HEK293 (cell line): Measurements from ENCODE around the gene DSC1.
A peak's percentile ranks its signal among the peaks of the same experiment; 100 is the strongest.

Source experiments
- GLIS1 ChIP-seq: fragments of 450-650 bp; formaldehyde crosslinking; IDR thresholded peaks from 2 replicates; pipeline ENCODE4 v1.5.1; 2016; ENCODE audit warnings: missing biosample characterization, missing genetic modification characterization
- KLF9 ChIP-seq: fragments of 450-650 bp; formaldehyde crosslinking; IDR thresholded peaks from 2 replicates; pipeline ENCODE4 v1.5.1; 2016; ENCODE audit warnings: missing biosample characterization, missing genetic modification characterization, low read depth
- SALL2 ChIP-seq: fragments of 450-650 bp; formaldehyde crosslinking; IDR thresholded peaks from 2 replicates; pipeline ENCODE4 v1.5.0; 2017; ENCODE audit warnings: missing biosample characterization, mild to moderate bottlenecking, missing genetic modification characterization, borderline replicate concordance
- SCRT2 ChIP-seq: fragments of 450-650 bp; formaldehyde crosslinking; IDR thresholded peaks from 2 replicates; pipeline ENCODE4 v1.5.1; 2016; ENCODE audit warnings: missing biosample characterization, missing genetic modification characterization
- SP3 ChIP-seq: fragments of 450-650 bp; formaldehyde crosslinking; IDR thresholded peaks from 2 replicates; pipeline ENCODE4 v1.5.1; 2016; ENCODE audit warnings: missing biosample characterization, missing genetic modification characterization
- ZBTB1 ChIP-seq: fragments of 450-650 bp; formaldehyde crosslinking; IDR thresholded peaks from 2 replicates; pipeline ENCODE4 v1.5.1; 2016; ENCODE audit warnings: missing biosample characterization, missing genetic modification characterization
- ZBTB21 ChIP-seq: fragments of 450-650 bp; formaldehyde crosslinking; IDR thresholded peaks from 2 replicates; pipeline ENCODE4 v1.5.1; 2017; ENCODE audit warnings: missing biosample characterization, missing genetic modification characterization
- ZFP69B ChIP-seq: fragments of 450-650 bp; formaldehyde crosslinking; IDR thresholded peaks from 2 replicates; pipeline ENCODE4 v1.5.1; 2016; ENCODE audit warnings: missing biosample characterization, missing genetic modification characterization
- ZIC2 ChIP-seq: fragments of 450-650 bp; formaldehyde crosslinking; IDR thresholded peaks from 2 replicates; pipeline ENCODE4 v1.5.1; 2016; ENCODE audit warnings: missing biosample characterization, missing genetic modification characterization
- ZNF138 ChIP-seq: fragments of 450-650 bp; formaldehyde crosslinking; IDR thresholded peaks from 2 replicates; pipeline ENCODE4 v1.5.1; 2016; ENCODE audit warnings: missing biosample characterization, missing genetic modification characterization, borderline replicate concordance
- ZNF155 ChIP-seq: fragments of 450-650 bp; formaldehyde crosslinking; IDR thresholded peaks from 2 replicates; pipeline ENCODE4 v1.5.1; 2016; ENCODE audit warnings: missing biosample characterization, missing genetic modification characterization
- ZNF19 ChIP-seq: fragments of 450-650 bp; formaldehyde crosslinking; IDR thresholded peaks from 2 replicates; pipeline ENCODE4; 2016; ENCODE audit warnings: missing biosample characterization, missing genetic modification characterization, low read depth
- ZNF292 ChIP-seq: fragments of 450-650 bp; formaldehyde crosslinking; IDR thresholded peaks from 2 replicates; pipeline ENCODE4 v1.5.1; 2016; ENCODE audit warnings: low read depth, missing biosample characterization, missing genetic modification characterization, borderline replicate concordance
- ZNF37A ChIP-seq: fragments of 450-650 bp; IDR thresholded peaks from 2 replicates; pipeline ENCODE4 v1.5.1; 2018; ENCODE audit warnings: missing biosample characterization, missing genetic modification characterization
- ZNF48 ChIP-seq: fragments of 450-650 bp; formaldehyde crosslinking; IDR thresholded peaks from 2 replicates; pipeline ENCODE4 v1.5.1; 2016; ENCODE audit warnings: missing biosample characterization, missing genetic modification characterization
- ZNF560 ChIP-seq: fragments of 450-650 bp; formaldehyde crosslinking; IDR thresholded peaks from 2 replicates; pipeline ENCODE4 v1.5.1; 2017; ENCODE audit warnings: missing biosample characterization, missing genetic modification characterization, borderline replicate concordance
- ZNF624 ChIP-seq: fragments of 450-650 bp; formaldehyde crosslinking; IDR thresholded peaks from 2 replicates; pipeline ENCODE4 v1.5.1; 2017; ENCODE audit warnings: missing biosample characterization, missing genetic modification characterization
- ZNF629 ChIP-seq: fragments of 450-650 bp; formaldehyde crosslinking; IDR thresholded peaks from 2 replicates; pipeline ENCODE4 v1.5.1; 2017; ENCODE audit warnings: missing biosample characterization, missing genetic modification characterization
- ZNF670 ChIP-seq: fragments of 450-650 bp; formaldehyde crosslinking; IDR thresholded peaks from 2 replicates; pipeline ENCODE4 v1.5.1; 2016; ENCODE audit warnings: missing biosample characterization, missing genetic modification characterization, low read depth
- ZNF707 ChIP-seq: fragments of 450-650 bp; formaldehyde crosslinking; IDR thresholded peaks from 2 replicates; pipeline ENCODE4 v1.5.1; 2016; ENCODE audit warnings: missing biosample characterization, missing genetic modification characterization
- ZNF768 ChIP-seq: fragments of 450-650 bp; formaldehyde crosslinking; IDR thresholded peaks from 2 replicates; pipeline ENCODE4 v1.5.1; 2018; ENCODE audit warnings: missing biosample characterization, mild to moderate bottlenecking, missing genetic modification characterization
- ZNF843 ChIP-seq: fragments of 450-650 bp; formaldehyde crosslinking; IDR thresholded peaks from 2 replicates; pipeline ENCODE4 v1.5.1; 2016; ENCODE audit warnings: missing biosample characterization, missing genetic modification characterization
- ZSCAN16 ChIP-seq: fragments of 450-650 bp; formaldehyde crosslinking; IDR thresholded peaks from 2 replicates; pipeline ENCODE4 v1.5.1; 2016; ENCODE audit warnings: missing biosample characterization, missing genetic modification characterization
- TF ChIP-seq, protein P1 (sequence below): fragments of 450-650 bp; formaldehyde crosslinking; IDR thresholded peaks from 2 replicates; pipeline ENCODE4 v1.5.1; 2016; ENCODE audit warnings: missing biosample characterization, missing genetic modification characterization
- TF ChIP-seq, protein P2 (sequence below): fragments of 450-650 bp; formaldehyde crosslinking; IDR thresholded peaks from 2 replicates; pipeline ENCODE4; 2016; ENCODE audit warnings: missing biosample characterization, missing genetic modification characterization
- TF ChIP-seq, protein P3 (sequence below): fragments of 450-650 bp; formaldehyde crosslinking; IDR thresholded peaks from 2 replicates; pipeline ENCODE4 v1.5.1; 2016; ENCODE audit warnings: missing biosample characterization, missing genetic modification characterization
- TF ChIP-seq, protein P4 (sequence below): fragments of 450-650 bp; formaldehyde crosslinking; IDR thresholded peaks from 2 replicates; pipeline ENCODE4 v1.5.1; 2016; ENCODE audit warnings: missing biosample characterization, missing genetic modification characterization
- TF ChIP-seq, protein P5 (sequence below): fragments of 450-650 bp; formaldehyde crosslinking; conservative IDR thresholded peaks from 2 replicates; pipeline ENCODE4 v1.5.1; 2016; ENCODE audit warnings: low read depth, missing biosample characterization, missing genetic modification characterization

The DSC1 gene

DNA sequence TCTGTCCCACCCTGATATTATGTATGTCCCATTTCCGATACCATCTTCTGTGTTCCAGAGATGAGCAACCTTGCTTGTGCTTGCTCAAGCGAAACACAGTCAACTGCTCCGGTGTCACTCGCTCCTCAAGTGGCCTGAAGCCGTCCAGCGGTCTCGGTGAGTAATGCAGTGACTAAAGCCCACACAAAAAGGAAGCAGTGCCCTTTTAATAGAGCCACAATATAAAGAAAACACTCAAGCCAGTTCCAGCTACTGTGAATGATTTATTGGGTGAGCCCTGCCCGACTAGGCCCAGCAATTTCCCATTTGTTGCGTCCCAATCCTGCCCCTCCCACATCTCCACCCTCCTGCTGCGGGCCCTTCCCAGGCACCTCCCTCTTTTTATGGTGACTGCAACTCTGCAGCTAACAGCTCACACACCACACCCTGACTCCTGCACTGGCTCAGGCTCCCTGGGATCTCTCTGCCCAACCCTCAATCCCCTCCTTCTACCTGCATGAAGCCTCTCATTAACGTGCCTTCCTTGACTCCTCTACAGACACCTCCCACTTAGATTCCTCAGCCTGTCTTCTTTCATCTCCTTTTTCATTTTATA, 44.2 kb upstream of the DSC1 start (continued):
- TF ChIP-seq, protein P1, sequence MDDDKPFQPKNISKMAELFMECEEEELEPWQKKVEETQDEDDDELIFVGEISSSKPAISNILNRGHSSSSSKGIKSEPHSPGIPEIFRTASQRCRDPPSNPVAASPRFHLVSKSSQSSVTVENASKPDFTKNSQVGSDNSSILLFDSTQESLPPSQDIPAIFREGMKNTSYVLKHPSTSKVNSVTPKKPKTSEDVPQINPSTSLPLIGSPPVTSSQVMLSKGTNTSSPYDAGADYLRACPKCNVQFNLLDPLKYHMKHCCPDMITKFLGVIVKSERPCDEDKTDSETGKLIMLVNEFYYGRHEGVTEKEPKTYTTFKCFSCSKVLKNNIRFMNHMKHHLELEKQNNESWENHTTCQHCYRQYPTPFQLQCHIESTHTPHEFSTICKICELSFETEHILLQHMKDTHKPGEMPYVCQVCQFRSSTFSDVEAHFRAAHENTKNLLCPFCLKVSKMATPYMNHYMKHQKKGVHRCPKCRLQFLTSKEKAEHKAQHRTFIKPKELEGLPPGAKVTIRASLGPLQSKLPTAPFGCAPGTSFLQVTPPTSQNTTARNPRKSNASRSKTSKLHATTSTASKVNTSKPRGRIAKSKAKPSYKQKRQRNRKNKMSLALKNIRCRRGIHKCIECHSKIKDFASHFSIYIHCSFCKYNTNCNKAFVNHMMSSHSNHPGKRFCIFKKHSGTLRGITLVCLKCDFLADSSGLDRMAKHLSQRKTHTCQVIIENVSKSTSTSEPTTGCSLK (tag by site-specific recombination): no peak
- TF ChIP-seq ZNF768 (tag by site-specific recombination): no peak
- TF ChIP-seq, protein P2, sequence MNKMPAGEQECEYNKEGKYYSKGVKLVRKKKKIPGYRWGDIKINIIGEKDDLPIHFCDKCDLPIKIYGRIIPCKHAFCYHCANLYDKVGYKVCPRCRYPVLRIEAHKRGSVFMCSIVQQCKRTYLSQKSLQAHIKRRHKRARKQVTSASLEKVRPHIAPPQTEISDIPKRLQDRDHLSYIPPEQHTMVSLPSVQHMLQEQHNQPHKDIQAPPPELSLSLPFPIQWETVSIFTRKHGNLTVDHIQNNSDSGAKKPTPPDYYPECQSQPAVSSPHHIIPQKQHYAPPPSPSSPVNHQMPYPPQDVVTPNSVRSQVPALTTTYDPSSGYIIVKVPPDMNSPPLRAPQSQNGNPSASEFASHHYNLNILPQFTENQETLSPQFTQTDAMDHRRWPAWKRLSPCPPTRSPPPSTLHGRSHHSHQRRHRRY (tag by site-specific recombination): no peak
- TF ChIP-seq ZNF707: no peak
- TF ChIP-seq ZIC2 (tag by site-specific recombination): peak; percentile 63
- TF ChIP-seq ZNF138 (tag by site-specific recombination): no peak
- peak; percentile 79 for TF ChIP-seq ZNF843 (tag by site-specific recombination)
- TF ChIP-seq ZNF560: no peak
- no peak for TF ChIP-seq SALL2 (tag by site-specific recombination)
- peak; percentile 82 for TF ChIP-seq GLIS1
- no peak for TF ChIP-seq ZBTB21 (tag by site-specific recombination)
- peak; percentile 96 for TF ChIP-seq SCRT2 (tag by site-specific recombination)
- peak; percentile 97 for TF ChIP-seq ZFP69B
- TF ChIP-seq ZBTB1 (tag by site-specific recombination): no peak
- no peak for TF ChIP-seq ZNF37A
- peak; percentile 75 for TF ChIP-seq ZNF629 (tag by site-specific recombination)
- TF ChIP-seq ZNF292 (tag by site-specific recombination): no peak
- no peak for TF ChIP-seq ZNF624 (tag by site-specific recombination)
- TF ChIP-seq ZNF155 (tag by site-specific recombination): no peak
- TF ChIP-seq SP3 (tag by site-specific recombination): peak; percentile 92
- TF ChIP-seq, protein P3, sequence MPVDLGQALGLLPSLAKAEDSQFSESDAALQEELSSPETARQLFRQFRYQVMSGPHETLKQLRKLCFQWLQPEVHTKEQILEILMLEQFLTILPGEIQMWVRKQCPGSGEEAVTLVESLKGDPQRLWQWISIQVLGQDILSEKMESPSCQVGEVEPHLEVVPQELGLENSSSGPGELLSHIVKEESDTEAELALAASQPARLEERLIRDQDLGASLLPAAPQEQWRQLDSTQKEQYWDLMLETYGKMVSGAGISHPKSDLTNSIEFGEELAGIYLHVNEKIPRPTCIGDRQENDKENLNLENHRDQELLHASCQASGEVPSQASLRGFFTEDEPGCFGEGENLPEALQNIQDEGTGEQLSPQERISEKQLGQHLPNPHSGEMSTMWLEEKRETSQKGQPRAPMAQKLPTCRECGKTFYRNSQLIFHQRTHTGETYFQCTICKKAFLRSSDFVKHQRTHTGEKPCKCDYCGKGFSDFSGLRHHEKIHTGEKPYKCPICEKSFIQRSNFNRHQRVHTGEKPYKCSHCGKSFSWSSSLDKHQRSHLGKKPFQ (tag by site-specific recombination): no peak
- TF ChIP-seq KLF9: peak; percentile 88
- TF ChIP-seq, protein P4, sequence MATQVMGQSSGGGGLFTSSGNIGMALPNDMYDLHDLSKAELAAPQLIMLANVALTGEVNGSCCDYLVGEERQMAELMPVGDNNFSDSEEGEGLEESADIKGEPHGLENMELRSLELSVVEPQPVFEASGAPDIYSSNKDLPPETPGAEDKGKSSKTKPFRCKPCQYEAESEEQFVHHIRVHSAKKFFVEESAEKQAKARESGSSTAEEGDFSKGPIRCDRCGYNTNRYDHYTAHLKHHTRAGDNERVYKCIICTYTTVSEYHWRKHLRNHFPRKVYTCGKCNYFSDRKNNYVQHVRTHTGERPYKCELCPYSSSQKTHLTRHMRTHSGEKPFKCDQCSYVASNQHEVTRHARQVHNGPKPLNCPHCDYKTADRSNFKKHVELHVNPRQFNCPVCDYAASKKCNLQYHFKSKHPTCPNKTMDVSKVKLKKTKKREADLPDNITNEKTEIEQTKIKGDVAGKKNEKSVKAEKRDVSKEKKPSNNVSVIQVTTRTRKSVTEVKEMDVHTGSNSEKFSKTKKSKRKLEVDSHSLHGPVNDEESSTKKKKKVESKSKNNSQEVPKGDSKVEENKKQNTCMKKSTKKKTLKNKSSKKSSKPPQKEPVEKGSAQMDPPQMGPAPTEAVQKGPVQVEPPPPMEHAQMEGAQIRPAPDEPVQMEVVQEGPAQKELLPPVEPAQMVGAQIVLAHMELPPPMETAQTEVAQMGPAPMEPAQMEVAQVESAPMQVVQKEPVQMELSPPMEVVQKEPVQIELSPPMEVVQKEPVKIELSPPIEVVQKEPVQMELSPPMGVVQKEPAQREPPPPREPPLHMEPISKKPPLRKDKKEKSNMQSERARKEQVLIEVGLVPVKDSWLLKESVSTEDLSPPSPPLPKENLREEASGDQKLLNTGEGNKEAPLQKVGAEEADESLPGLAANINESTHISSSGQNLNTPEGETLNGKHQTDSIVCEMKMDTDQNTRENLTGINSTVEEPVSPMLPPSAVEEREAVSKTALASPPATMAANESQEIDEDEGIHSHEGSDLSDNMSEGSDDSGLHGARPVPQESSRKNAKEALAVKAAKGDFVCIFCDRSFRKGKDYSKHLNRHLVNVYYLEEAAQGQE (tag by site-specific recombination): no peak
- TF ChIP-seq, protein P5, sequence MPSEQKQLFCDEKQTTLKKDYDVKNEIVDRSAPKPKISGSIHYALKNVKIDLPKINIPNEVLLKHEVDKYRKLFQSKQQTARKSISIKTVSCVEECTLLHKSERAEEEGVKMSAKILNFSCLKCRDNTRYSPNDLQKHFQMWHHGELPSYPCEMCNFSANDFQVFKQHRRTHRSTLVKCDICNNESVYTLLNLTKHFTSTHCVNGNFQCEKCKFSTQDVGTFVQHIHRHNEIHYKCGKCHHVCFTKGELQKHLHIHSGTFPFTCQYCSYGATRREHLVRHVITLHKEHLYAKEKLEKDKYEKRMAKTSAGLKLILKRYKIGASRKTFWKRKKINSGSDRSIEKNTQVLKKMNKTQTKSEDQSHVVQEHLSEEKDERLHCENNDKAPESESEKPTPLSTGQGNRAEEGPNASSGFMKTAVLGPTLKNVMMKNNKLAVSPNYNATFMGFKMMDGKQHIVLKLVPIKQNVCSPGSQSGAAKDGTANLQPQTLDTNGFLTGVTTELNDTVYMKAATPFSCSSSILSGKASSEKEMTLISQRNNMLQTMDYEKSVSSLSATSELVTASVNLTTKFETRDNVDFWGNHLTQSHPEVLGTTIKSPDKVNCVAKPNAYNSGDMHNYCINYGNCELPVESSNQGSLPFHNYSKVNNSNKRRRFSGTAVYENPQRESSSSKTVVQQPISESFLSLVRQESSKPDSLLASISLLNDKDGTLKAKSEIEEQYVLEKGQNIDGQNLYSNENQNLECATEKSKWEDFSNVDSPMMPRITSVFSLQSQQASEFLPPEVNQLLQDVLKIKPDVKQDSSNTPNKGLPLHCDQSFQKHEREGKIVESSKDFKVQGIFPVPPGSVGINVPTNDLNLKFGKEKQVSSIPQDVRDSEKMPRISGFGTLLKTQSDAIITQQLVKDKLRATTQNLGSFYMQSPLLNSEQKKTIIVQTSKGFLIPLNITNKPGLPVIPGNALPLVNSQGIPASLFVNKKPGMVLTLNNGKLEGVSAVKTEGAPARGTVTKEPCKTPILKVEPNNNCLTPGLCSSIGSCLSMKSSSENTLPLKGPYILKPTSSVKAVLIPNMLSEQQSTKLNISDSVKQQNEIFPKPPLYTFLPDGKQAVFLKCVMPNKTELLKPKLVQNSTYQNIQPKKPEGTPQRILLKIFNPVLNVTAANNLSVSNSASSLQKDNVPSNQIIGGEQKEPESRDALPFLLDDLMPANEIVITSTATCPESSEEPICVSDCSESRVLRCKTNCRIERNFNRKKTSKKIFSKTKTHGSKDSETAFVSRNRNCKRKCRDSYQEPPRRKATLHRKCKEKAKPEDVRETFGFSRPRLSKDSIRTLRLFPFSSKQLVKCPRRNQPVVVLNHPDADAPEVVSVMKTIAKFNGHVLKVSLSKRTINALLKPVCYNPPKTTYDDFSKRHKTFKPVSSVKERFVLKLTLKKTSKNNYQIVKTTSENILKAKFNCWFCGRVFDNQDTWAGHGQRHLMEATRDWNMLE (tag by site-specific recombination): no peak
- no peak for TF ChIP-seq ZNF19 (tag by site-specific recombination)
- TF ChIP-seq ZSCAN16 (tag by site-specific recombination): no peak
- no peak for TF ChIP-seq ZNF670 (tag by site-specific recombination)
- TF ChIP-seq ZNF48 (tag by site-specific recombination): no peak
